Fibroblast of lung (primary cell): ENCODE data around the gene OCA2.

Source experiments
- CTCF ChIP-seq, 2 donors: IDR thresholded peaks in 1 of 2; conservative IDR thresholded peaks in 1 of 2; 1 replicate in 1 of 2; 2 replicates in 1 of 2; pipeline ENCODE4 v1.5.1; 2011 to 2012; ENCODE audit warnings: low read length in 2 of 2, control low read depth in 1 of 2, inconsistent platforms in 1 of 2, low read depth in 1 of 2, mild to moderate bottlenecking in 1 of 2
- EZH2 ChIP-seq: IDR thresholded peaks from 2 replicates; pipeline ENCODE4 v1.5.1; 2012; ENCODE audit warnings: low read length, control low read depth, mild to moderate bottlenecking; ENCODE audit errors: missing control alignments

GRCh38 chr15:27973886-27974285 is 125.2 kb downstream of the OCA2 start:
- TF ChIP-seq CTCF (conservative IDR thresholded peaks at IDR 0.05 in 1 of 2, IDR thresholded peaks at IDR 0.05 in 1 of 2; ENCODE audit: low read depth in 1 of 2, low read length in 2 of 2) (no peak), EZH2 (no peak)
